Mucosa of descending colon (tissue), 3 donors: ENCODE measurements around the gene INO80. TPM values are rescaled to one million over a fixed set of nuclear protein-coding genes. Genes with fewer than 3 reads are reported as not detected.

ENCODE experiments used
- ATAC-seq: fragments of 200-7000 bp; cut with Tn5 transposase; one replicate; pipeline ENCODE4 v1.9.1; 2020; ENCODE audit warnings: mild to moderate bottlenecking, moderate library complexity
- DNase-seq, 3 donors: peaks; one replicate each; pipeline ENCODE4 v3.0.0-alpha.2; 2020
- H3K36me3 ChIP-seq: fragments of 200-600 bp; one replicate; pipeline ENCODE4 v1.8.0; 2021; ENCODE audit warnings: low read depth, mild to moderate bottlenecking
- H3K4me1 ChIP-seq: fragments of 200-600 bp; one replicate; pipeline ENCODE4 v1.8.0; 2021; ENCODE audit warnings: low read depth, mild to moderate bottlenecking
- H3K4me3 ChIP-seq: fragments of 200-600 bp; one replicate; pipeline ENCODE4 v1.8.0; 2021; ENCODE audit warnings: mild to moderate bottlenecking
- H3K9me3 ChIP-seq: fragments of 200-600 bp; one replicate; pipeline ENCODE4 v1.8.0; 2021; ENCODE audit warnings: mild to moderate bottlenecking
- CTCF ChIP-seq: fragments of 200-600 bp; IDR thresholded peaks from one replicate; pipeline ENCODE4 v1.8.0; 2022; ENCODE audit warnings: antibody characterized with exemption, mild to moderate bottlenecking
- intact Hi-C, 2 donors: fragments of 100-400 bp; cut with DNase I in 1 of 2; cut with micrococcal nuclease in 1 of 2; formaldehyde crosslinking; loops; one replicate each; pipeline versions ENCODE4 v1.11.0 to v1.11.1; 2022; cut with DNase I, micrococcal nuclease
- total RNA-seq, 3 donors: library from RNA; stranded (reverse); fragmentation: NEBNext Ultra II Directional in 2 of 3; extraction: Animal tissue kit (Norgen Biotek cat#: 25700) in 2 of 3; gene quantifications; one replicate each; pipeline versions ENCODE4 v1.2.1 to v1.2.4, GENCODE V29; 2021 to 2023
- donor health status: DM: no; HTN: no; CAD: no; lungs with moderate emphysema.
- donor health status: DM: no; HTN: no; CAD: no.
- donor health status: DM: no; HTN: yes; CAD: no.

INO80 gene
- total RNA-seq, 3 donors from 2014 or later = 22.7 to 28.0 (median 26.3) TPM

- no peak for ATAC-seq
- H3K4me3 ChIP-seq = no peak overlapping the region
- DNase-seq = no peak
- H3K9me3 ChIP-seq = no peaks in the 10 kb centered on the region
- peaks cover 4% of the 10 kb centered on the region for H3K4me1 ChIP-seq
- no peak for TF ChIP-seq CTCF
- peaks cover 9% of the 10 kb centered on the region for H3K36me3 ChIP-seq
- intact Hi-C loops = no loop called here
Observed at GRCh38 chr15:41042851-41043250, 73.2 kb downstream of the INO80 start.

GRCh38 chr15:41039121-41039520 lies 77.0 kb downstream of the INO80 start:
- H3K4me1 ChIP-seq = peaks cover 6% of the 10 kb centered on the region
- peaks cover 9% of the 10 kb centered on the region for H3K36me3 ChIP-seq
- no peak for ATAC-seq
- H3K9me3 ChIP-seq = no peaks in the 10 kb centered on the region
- no peak overlapping the region for H3K4me3 ChIP-seq
- no peak for DNase-seq
- TF ChIP-seq CTCF = no peak
- intact Hi-C loops = no loop called here

- intact Hi-C loops = no loop called here
- Histone ChIP-seq H3K4me1 (peaks cover 6% of the 10 kb centered on the region), H3K36me3 (no peaks in the 10 kb centered on the region), H3K4me3 (no peak overlapping the region), H3K9me3 (no peaks in the 10 kb centered on the region)
- TF ChIP-seq CTCF = no peak
- no peak for ATAC-seq
- no peak for DNase-seq
Observed at GRCh38 chr15:41032079-41032328, 84.1 kb downstream of the INO80 start.

- H3K4me3 ChIP-seq = no peak overlapping the region
- H3K4me1 ChIP-seq = peaks cover 6% of the 10 kb centered on the region
- DNase-seq = no peak
- no peaks in the 10 kb centered on the region for H3K36me3 ChIP-seq
- no peak for ATAC-seq
- no peaks in the 10 kb centered on the region for H3K9me3 ChIP-seq
- intact Hi-C loops = no loop called here
- TF ChIP-seq CTCF = no peak
Observed at GRCh38 chr15:41031232-41032078, 84.6 kb downstream of the INO80 start.

GRCh38 chr15:41028853-41029252 lies 87.2 kb downstream of the INO80 start:
- no peaks in the 10 kb centered on the region for H3K36me3 ChIP-seq
- intact Hi-C loops = no loop called here
- H3K9me3 ChIP-seq = no peaks in the 10 kb centered on the region
- H3K4me3 ChIP-seq = no peak overlapping the region
- ATAC-seq = no peak
- no peak for DNase-seq
- TF ChIP-seq CTCF = no peak
- no peaks in the 10 kb centered on the region for H3K4me1 ChIP-seq

GRCh38 chr15:41025393-41025792 lies 90.7 kb downstream of the INO80 start:
- Histone ChIP-seq H3K36me3 (no peaks in the 10 kb centered on the region), H3K4me1 (no peaks in the 10 kb centered on the region), H3K9me3 (no peaks in the 10 kb centered on the region), H3K4me3 (no peak overlapping the region)
- intact Hi-C loops = no loop called here
- ATAC-seq (no peak), DNase-seq (no peak)
- TF ChIP-seq CTCF = no peak
